Smooth muscle cell (in vitro differentiated cells): ENCODE measurements around the gene C5orf46. TPM values are rescaled to one million over a fixed set of nuclear protein-coding genes. Genes with fewer than 3 reads are reported as not detected.

Source experiments
- DNase-seq: peaks from one replicate; lab custom pipeline; 2025; ENCODE audit not compliant: unreplicated experiment; lab: John Stamatoyannopoulos, UW
- H2AFZ ChIP-seq: fragments of 200-600 bp; sonication (generic); 2 replicates; pipeline ENCODE4 v1.6.0; 2016; ENCODE audit warnings: antibody characterized with exemption, low read depth, mild to moderate bottlenecking
- H3F3A ChIP-seq: fragments of 200-600 bp; sonication (generic); 2 replicates; pipeline ENCODE4 v1.6.0; 2017; ENCODE audit warnings: antibody characterized with exemption, low read depth
- H3K27ac ChIP-seq: fragments of 200-600 bp; sonication (generic); 2 replicates; pipeline ENCODE4 v1.5.1; 2016; ENCODE audit warnings: low read depth, mild to moderate bottlenecking
- H3K27me3 ChIP-seq: fragments of 200-600 bp; sonication (generic); 2 replicates; pipeline ENCODE4 v1.6.1; 2016; ENCODE audit warnings: low read depth, mild to moderate bottlenecking
- H3K36me3 ChIP-seq: fragments of 200-600 bp; sonication (generic); 2 replicates; pipeline ENCODE4 v1.5.1; 2016; ENCODE audit warnings: low read depth
- H3K4me1 ChIP-seq: fragments of 200-600 bp; sonication (generic); 2 replicates; pipeline ENCODE4 v1.5.1; 2016; ENCODE audit warnings: low read depth
- H3K4me2 ChIP-seq: fragments of 200-600 bp; sonication (generic); 2 replicates; pipeline ENCODE4 v1.6.0; 2016; ENCODE audit warnings: mild to moderate bottlenecking
- H3K4me3 ChIP-seq: fragments of 200-600 bp; sonication (generic); 2 replicates; pipeline ENCODE4 v1.5.1; 2016; ENCODE audit warnings: mild to moderate bottlenecking
- H3K79me2 ChIP-seq: fragments of 200-600 bp; sonication (generic); 2 replicates; pipeline ENCODE4 v1.6.0; 2016; ENCODE audit warnings: low read depth, mild to moderate bottlenecking
- H3K9ac ChIP-seq: fragments of 200-600 bp; sonication (generic); 2 replicates; pipeline ENCODE4 v1.6.0; 2016; ENCODE audit warnings: low read depth
- H3K9me3 ChIP-seq: fragments of 200-600 bp; sonication (generic); replicated peaks from 2 replicates; pipeline ENCODE4 v1.5.1; 2016; ENCODE audit warnings: low read depth
- H4K20me1 ChIP-seq: fragments of 200-600 bp; sonication (generic); 2 replicates; pipeline ENCODE4 v1.6.0; 2016; ENCODE audit warnings: low read depth
- CTCF ChIP-seq: fragments of 200-600 bp; sonication (generic); IDR thresholded peaks from 2 replicates; pipeline ENCODE4 v1.5.1; 2017; ENCODE audit warnings: borderline replicate concordance, mild to moderate bottlenecking, antibody characterized with exemption; ENCODE audit not compliant: insufficient read depth, poor library complexity, severe bottlenecking
- WGBS: methylation state at CpG from one replicate; pipeline ENCODE4 v1.1.7; 2016; ENCODE audit warnings: low lambda C conversion rate; 5-methylcytosine and 5-hydroxymethylcytosine counted together
- polyA plus RNA-seq: library from polyadenylated mRNA; unstranded; fragments of >200 nt; fragmentation: Nextera tagmentation; extraction: Ambion mirVana; gene quantifications from 2 replicates; pipeline ENCODE4 v1.2.1, GENCODE V29; 2016
- total RNA-seq: library from RNA; depleted of rRNA; stranded (reverse); fragments of >200 nt; gene quantifications from 2 replicates; pipeline ENCODE4 v1.2.3, GENCODE V29; 2014

The C5orf46 gene
- total and polyA plus RNA-seq, 2 experiments from 2014 or later, result 10.2 to 27.1 TPM

GRCh38 chr5:147904110-147904509 is 2.2 kb downstream of the C5orf46 start:
- no peak overlapping the region for H2AFZ ChIP-seq
- no peak for DNase-seq
- H4K20me1 ChIP-seq, result no peaks in the 10 kb centered on the region
- no peaks in the 10 kb centered on the region for H3K36me3 ChIP-seq
- H3K9me3 ChIP-seq, result no peaks in the 10 kb centered on the region
- H3F3A ChIP-seq, result peaks cover 4% of the 10 kb centered on the region
- H3K27ac ChIP-seq, result peak overlapping the region; percentile 92
- H3K4me2 ChIP-seq, result peak overlapping the region; percentile 20
- H3K4me1 ChIP-seq, result no peaks in the 10 kb centered on the region
- peak overlapping the region; percentile 24 for H3K4me3 ChIP-seq
- H3K9ac ChIP-seq, result peak overlapping the region; percentile 57
- H3K27me3 ChIP-seq, result no peaks in the 10 kb centered on the region
- no peaks in the 10 kb centered on the region for H3K79me2 ChIP-seq
- TF ChIP-seq CTCF, result no peak
- 85% methylated on average over 4 of the region's 4 CpGs for WGBS

- Histone ChIP-seq H3K36me3 (no peaks in the 10 kb centered on the region), H2AFZ (no peak overlapping the region), H3K9me3 (no peaks in the 10 kb centered on the region), H3F3A (peaks cover 4% of the 10 kb centered on the region), H3K79me2 (no peaks in the 10 kb centered on the region), H3K27ac (peak overlapping the region; percentile 92), H3K4me3 (no peak overlapping the region), H3K27me3 (peaks cover 6% of the 10 kb centered on the region), H3K4me1 (no peaks in the 10 kb centered on the region), H3K4me2 (peak overlapping the region; percentile 60), H4K20me1 (no peaks in the 10 kb centered on the region), H3K9ac (no peak overlapping the region)
- no peak for TF ChIP-seq CTCF
- no peak for DNase-seq
These were observed 3.7 kb downstream of the C5orf46 start for GRCh38 chr5:147902609-147903115.

GRCh38 chr5:147901599-147902039 is 4.7 kb downstream of the C5orf46 start:
- H3K9ac ChIP-seq, result peak overlapping the region; percentile 66
- peaks cover 4% of the 10 kb centered on the region for H3F3A ChIP-seq
- peak overlapping the region; percentile 80 for H2AFZ ChIP-seq
- H3K27me3 ChIP-seq, result peaks cover 10% of the 10 kb centered on the region
- TF ChIP-seq CTCF, result no peak
- H3K79me2 ChIP-seq, result no peaks in the 10 kb centered on the region
- H3K4me2 ChIP-seq, result peak overlapping the region; percentile 60
- no peaks in the 10 kb centered on the region for H3K36me3 ChIP-seq
- no peak overlapping the region for H3K4me3 ChIP-seq
- H4K20me1 ChIP-seq, result no peaks in the 10 kb centered on the region
- peak overlapping the region; percentile 92 for H3K27ac ChIP-seq
- DNase-seq, result no peak
- no peaks in the 10 kb centered on the region for H3K4me1 ChIP-seq
- WGBS, result 23% methylated on average over 12 of the region's 12 CpGs
- H3K9me3 ChIP-seq, result no peaks in the 10 kb centered on the region

- Histone ChIP-seq H3K79me2 (no peaks in the 10 kb centered on the region), H3F3A (peaks cover 4% of the 10 kb centered on the region), H2AFZ (no peak overlapping the region), H3K27me3 (peaks cover 10% of the 10 kb centered on the region), H3K27ac (peak overlapping the region; percentile 92), H3K9ac (no peak overlapping the region), H3K36me3 (no peaks in the 10 kb centered on the region), H4K20me1 (no peaks in the 10 kb centered on the region), H3K4me3 (no peak overlapping the region), H3K9me3 (no peaks in the 10 kb centered on the region), H3K4me2 (no peak overlapping the region), H3K4me1 (no peaks in the 10 kb centered on the region)
- TF ChIP-seq CTCF, result no peak
- DNase-seq, result no peak
- 72% methylated on average over 3 of the region's 3 CpGs for WGBS
These were observed 7.4 kb downstream of the C5orf46 start for GRCh38 chr5:147898875-147899401.
